ENCODE results near the gene ARG2.
A peak's percentile ranks its signal among the peaks of the same experiment; 100 is the strongest.

GRCh38 chr14:67674480-67675218 lies 54.9 kb downstream of the ARG2 start, which contains the start of gene VTI1B:
- peak; percentile 30; the same call in 1 of the 2 replicates for TF ChIP-seq CTCF (conservative IDR thresholded peaks at IDR 0.05; ENCODE audit: low read depth, low read length)
- no peak for TF ChIP-seq EZH2phosphoT487 (IDR thresholded peaks at IDR 0.05; ENCODE audit: borderline replicate concordance, low read length)
- TF ChIP-seq EZH2 (IDR thresholded peaks at IDR 0.05; ENCODE audit: low read length, unreplicated experiment) = no peak
